Endometrial microvascular endothelial cells (primary cell): Measurements from ENCODE around the gene RPS4Y2. TPM values are rescaled to one million over a fixed set of nuclear protein-coding genes. Genes with fewer than 3 reads are reported as not detected.

Source experiments
- in situ Hi-C: cut with HindIII; loops from 2 replicates; pipeline ENCODE4 v1.10.0; 2017; ENCODE audit warnings: low sequenced_read_pairs, low pct_unique_long_range_greater_than_20kb; ENCODE audit errors: inconsistent ontology term
- total RNA-seq: library from RNA; depleted of rRNA; stranded (reverse); fragments of >200 nt; gene quantifications from one replicate; pipeline ENCODE4 v1.2.3, GENCODE V29; 2015; ENCODE audit errors: inconsistent ontology term

RPS4Y2 gene
- total RNA-seq, 1 donor from 2014 or later = not detected

- in situ Hi-C loops = no loop called here
Observed at GRCh38 chrY:20813459-20813858, 57.6 kb downstream of the RPS4Y2 start.

GRCh38 chrY:20814794-20815193 lies 58.9 kb downstream of the RPS4Y2 start:
- in situ Hi-C loops = no loop called here

GRCh38 chrY:20817067-20817466 lies 61.2 kb downstream of the RPS4Y2 start:
- in situ Hi-C loops = no loop called here

Other genes with a start within 250 kb of the RPS4Y2 start
- not detected for gene EIF1AY, start 180.3 kb upstream of the RPS4Y2 start, total RNA-seq